Right ventricle myocardium inferior (tissue), 1 donor: ENCODE measurements around the gene SUCO. TPM values are rescaled to one million over a fixed set of nuclear protein-coding genes. Genes with fewer than 3 reads are reported as not detected.

ENCODE experiments used
- ATAC-seq: fragments of 200-7000 bp; cut with Tn5 transposase; one replicate; pipeline ENCODE4 v1.9.1; 2020; ENCODE audit warnings: mild to moderate bottlenecking, moderate library complexity
- DNase-seq: peaks from one replicate; pipeline ENCODE4 v3.0.0; 2021; ENCODE audit errors: missing footprints
- intact Hi-C: fragments of 100-400 bp; cut with DNase I; formaldehyde crosslinking; loops from one replicate; pipeline ENCODE4 v1.11.0; 2022
- total RNA-seq: library from RNA; stranded (reverse); fragmentation: NEBNext Ultra II Directional; extraction: Animal tissue kit (Norgen Biotek cat#: 25700); gene quantifications from one replicate; pipeline ENCODE4 v1.2.1, GENCODE V29; 2021
- donor health status: DM: no; HTN: yes; CAD: no; lungs with severe emphysema.

SUCO gene
- total RNA-seq, 1 donor from 2014 or later: 17.9 TPM

DNA sequence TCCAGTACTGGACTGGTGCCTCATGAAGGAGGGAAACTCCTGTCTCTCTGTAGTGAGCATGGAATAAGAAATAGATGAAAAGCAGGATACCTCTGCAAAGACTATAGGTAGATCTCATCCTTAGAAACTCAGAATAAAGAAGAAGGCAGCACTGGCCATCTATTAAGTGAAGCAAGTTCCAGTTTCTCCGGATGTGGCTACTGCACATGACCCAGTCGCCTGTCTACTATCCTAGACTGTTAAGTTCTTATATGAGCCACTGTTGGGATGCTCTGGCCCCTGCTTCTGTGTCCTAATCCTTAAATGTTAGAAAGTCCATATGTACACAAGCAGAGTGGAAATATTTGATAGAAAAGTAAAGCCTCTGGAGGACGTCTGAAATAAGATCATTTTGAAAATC is 128.2 kb downstream of the SUCO start:
- no peak for ATAC-seq
- no peak for DNase-seq
- intact Hi-C loops: no loop called here

Other genes starting within 250 kb of the SUCO start
- 25.2 TPM for gene C1orf105, start 112.5 kb upstream of the SUCO start, total RNA-seq
- 13.5 TPM for gene PIGC, start 89.1 kb upstream of the SUCO start, total RNA-seq
- 0.16 TPM for gene FASLG, start 126.0 kb downstream of the SUCO start, total RNA-seq